NB4 (cell line): ENCODE data around the gene EFNA3.

Experiments
- POLR2A ChIP-seq: IDR thresholded peaks from 2 replicates; pipeline ENCODE4 v1.6.1; 2011; ENCODE audit warnings: mild to moderate bottlenecking; ENCODE audit not compliant: insufficient read length; ENCODE audit errors: extremely low read depth
- TF ChIP-seq, protein P1 (sequence below): IDR thresholded peaks from one replicate; pipeline ENCODE4 v1.5.1; 2012; ENCODE audit warnings: low read depth, low read length

DNA sequence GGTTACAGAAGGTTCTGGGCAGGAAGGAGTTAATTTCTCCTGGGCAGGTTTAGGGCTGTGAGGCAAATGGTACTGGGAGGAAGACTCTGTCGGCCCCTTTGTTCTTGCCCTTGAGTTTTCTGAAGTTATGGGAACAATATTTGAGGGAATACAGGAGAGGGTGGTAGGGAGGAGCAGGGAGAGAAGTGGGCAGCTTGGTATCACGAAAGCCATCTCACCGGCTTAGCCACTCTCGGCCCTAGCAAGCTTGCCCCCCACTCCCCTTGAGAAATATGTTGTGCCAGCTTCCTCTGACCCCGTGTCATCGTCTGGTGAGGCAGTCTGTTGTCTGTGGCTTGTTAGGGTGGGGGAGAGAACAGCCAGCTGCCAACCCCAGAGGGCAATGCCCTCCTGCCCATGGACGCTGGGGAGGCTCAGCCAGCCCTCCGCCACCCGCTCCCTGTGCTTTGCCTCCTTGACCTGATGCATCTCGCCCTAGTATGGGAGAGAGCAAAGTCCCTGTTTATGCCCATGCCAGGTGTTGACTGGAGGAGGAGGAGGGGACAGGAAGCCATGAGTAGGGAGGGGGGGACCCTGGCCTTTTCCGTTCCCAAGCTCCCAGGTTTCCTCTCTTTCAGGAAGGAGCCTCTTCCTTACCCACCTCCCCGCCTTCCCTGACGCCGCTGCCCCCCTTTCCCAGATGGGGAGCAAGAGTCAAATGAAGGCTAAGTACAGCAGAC lies 50.3 kb downstream of the EFNA3 start:
- TF ChIP-seq, protein P1, sequence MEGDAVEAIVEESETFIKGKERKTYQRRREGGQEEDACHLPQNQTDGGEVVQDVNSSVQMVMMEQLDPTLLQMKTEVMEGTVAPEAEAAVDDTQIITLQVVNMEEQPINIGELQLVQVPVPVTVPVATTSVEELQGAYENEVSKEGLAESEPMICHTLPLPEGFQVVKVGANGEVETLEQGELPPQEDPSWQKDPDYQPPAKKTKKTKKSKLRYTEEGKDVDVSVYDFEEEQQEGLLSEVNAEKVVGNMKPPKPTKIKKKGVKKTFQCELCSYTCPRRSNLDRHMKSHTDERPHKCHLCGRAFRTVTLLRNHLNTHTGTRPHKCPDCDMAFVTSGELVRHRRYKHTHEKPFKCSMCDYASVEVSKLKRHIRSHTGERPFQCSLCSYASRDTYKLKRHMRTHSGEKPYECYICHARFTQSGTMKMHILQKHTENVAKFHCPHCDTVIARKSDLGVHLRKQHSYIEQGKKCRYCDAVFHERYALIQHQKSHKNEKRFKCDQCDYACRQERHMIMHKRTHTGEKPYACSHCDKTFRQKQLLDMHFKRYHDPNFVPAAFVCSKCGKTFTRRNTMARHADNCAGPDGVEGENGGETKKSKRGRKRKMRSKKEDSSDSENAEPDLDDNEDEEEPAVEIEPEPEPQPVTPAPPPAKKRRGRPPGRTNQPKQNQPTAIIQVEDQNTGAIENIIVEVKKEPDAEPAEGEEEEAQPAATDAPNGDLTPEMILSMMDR: no peak
- TF ChIP-seq POLR2A: no peak
